ENCODE data around the gene XK. TPM values are rescaled to one million over a fixed set of nuclear protein-coding genes. Genes with fewer than 3 reads are reported as not detected.

The XK gene
- total and polyA plus RNA-seq, 9 of the 15 experiments (the other 6 are each of a cell fraction or from before 2014, with no cell fraction given), result 4.0 to 21.6 (median 11.6) TPM

GRCh38 chrX:37640142-37640541, 45.4 kb upstream of the XK start:
- no peak overlapping the region for H3K9ac ChIP-seq (ENCODE audit: insufficient read depth in 1 of 2, low read depth in 2 of 2, low read length in 2 of 2)
- H3K36me3 ChIP-seq (ENCODE audit: control insufficient read depth, insufficient read depth, low read length), result no peaks in the 10 kb centered on the region
- intact Hi-C loops (cut with micrococcal nuclease) (no loop called here), in situ Hi-C loops (cut with MboI) (no loop called here)
- H3K27ac ChIP-seq (ENCODE audit: extremely low read depth, low read depth, low read length), result no peak overlapping the region
- DNase-seq (ENCODE audit: extremely low read depth in 1 of 4, low spot score in 3 of 4) (no peak), ATAC-seq (peak; percentile 53; the same call in 2 of the 3 replicates), FAIRE-seq (peak; percentile 6)
- H3K9me1 ChIP-seq (ENCODE audit: control insufficient read depth, insufficient read depth, low read length), result no peaks in the 10 kb centered on the region
- H3K9me3 ChIP-seq (replicated peaks; ENCODE audit: control insufficient read depth, insufficient read depth, low read depth, low read length), result no peaks in the 10 kb centered on the region
- no peaks in the 10 kb centered on the region for H3K27me3 ChIP-seq (ENCODE audit: control insufficient read depth in 2 of 2, insufficient read depth in 2 of 2, low read length in 2 of 2)
- no peaks in the 10 kb centered on the region for H3K79me2 ChIP-seq (ENCODE audit: control insufficient read depth, insufficient read depth, low read length)
- no TSS peak for BruUV-seq (replicated peaks)
- H3K4me3 ChIP-seq, result no peak overlapping the region
- ChIA-PET CTCF (ENCODE audit: low intra/inter-chr PET ratio) (no interaction called here), POLR2A (no interaction called here)
- H4K20me1 ChIP-seq (replicated peaks; ENCODE audit: control insufficient read depth, insufficient read depth, low read length), result no peaks in the 10 kb centered on the region
- TF ChIP-seq HSF4 (CRISPR knock-in tag; IDR thresholded peaks at IDR 0.05; ENCODE audit: borderline replicate concordance), result no peak
- peaks cover 0 to 12% of the 10 kb centered on the region in 2 experiments; a peak in 2 of 5 replicates for H3K4me1 ChIP-seq (replicated peaks in 1 of 2; ENCODE audit: control insufficient read depth in 2 of 2, insufficient read depth in 2 of 2, low read length in 2 of 2)
- peak overlapping the region; percentile 34 for H2AFZ ChIP-seq (ENCODE audit: low read depth, low read length)
- whole genome bisulfite sequencing (ENCODE audit: insufficient coverage, low coverage, missing lambda C conversion rate), result 11% methylated on average over 5 of the region's 5 CpGs
- no peak overlapping the region; the same call in 1 of the 2 replicates for H3K4me2 ChIP-seq (ENCODE audit: insufficient read depth, low read length)

GRCh38 chrX:37641859-37642258, 43.7 kb upstream of the XK start:
- no TSS peak for BruUV-seq (replicated peaks)
- Histone ChIP-seq H3K9me1 (ENCODE audit: control insufficient read depth, insufficient read depth, low read length) (no peaks in the 10 kb centered on the region), H4K20me1 (replicated peaks; ENCODE audit: control insufficient read depth, insufficient read depth, low read length) (no peaks in the 10 kb centered on the region), H2AFZ (ENCODE audit: low read depth, low read length) (no peak overlapping the region), H3K4me1 (replicated peaks in 1 of 2; ENCODE audit: control insufficient read depth in 2 of 2, insufficient read depth in 2 of 2, low read length in 2 of 2) (peaks cover 0 to 14% of the 10 kb centered on the region in 2 experiments; a peak in 2 of 5 replicates), H3K36me3 (ENCODE audit: control insufficient read depth, insufficient read depth, low read length) (no peaks in the 10 kb centered on the region), H3K9ac (ENCODE audit: insufficient read depth in 1 of 2, low read depth in 2 of 2, low read length in 2 of 2) (no peak overlapping the region), H3K9me3 (replicated peaks; ENCODE audit: control insufficient read depth, insufficient read depth, low read depth, low read length) (no peaks in the 10 kb centered on the region), H3K27ac (ENCODE audit: extremely low read depth, low read depth, low read length) (no peak overlapping the region), H3K4me3 (no peak overlapping the region), H3K4me2 (ENCODE audit: insufficient read depth, low read length) (no peak overlapping the region), H3K79me2 (ENCODE audit: control insufficient read depth, insufficient read depth, low read length) (no peaks in the 10 kb centered on the region), H3K27me3 (ENCODE audit: control insufficient read depth in 2 of 2, insufficient read depth in 2 of 2, low read length in 2 of 2) (no peaks in the 10 kb centered on the region)
- FAIRE-seq (no peak), DNase-seq (ENCODE audit: extremely low read depth in 1 of 4, low spot score in 3 of 4) (no peak), ATAC-seq (no peak)
- CTCF ChIA-PET (ENCODE audit: low intra/inter-chr PET ratio), result no interaction called here
- in situ Hi-C loops (cut with MboI), result no loop called here
- WGBS (ENCODE audit: insufficient coverage, low coverage, missing lambda C conversion rate), result 36% methylated on average over 2 of the region's 3 CpGs
- POLR2A ChIA-PET, result no interaction called here
- intact Hi-C loops (cut with micrococcal nuclease), result no loop called here
- TF ChIP-seq DMBX1 (CRISPR knock-in tag; IDR thresholded peaks at IDR 0.05; ENCODE audit: borderline replicate concordance), result no peak
- no peak for TF ChIP-seq HCFC1 (IDR thresholded peaks at IDR 0.05; ENCODE audit: low read depth, low read length)
- no peak for TF ChIP-seq RBM39 (optimal IDR thresholded peaks at IDR 0.05; ENCODE audit: low read depth, low read length)

Data from K562 (cell line).